Right lobe of liver (tissue), 4 donors: Measurements from ENCODE around the gene APBA3.

Experiments used
- CTCF ChIP-seq, 4 donors: fragments of 200-600 bp in 3 of 4; fragments of 450-650 bp in 1 of 4; IDR thresholded peaks; one replicate each; pipeline versions ENCODE4 v1.5.1 to v1.8.0; 2016 to 2022; ENCODE audit warnings: antibody characterized with exemption in 4 of 4, mild to moderate bottlenecking in 2 of 4
- POLR2A ChIP-seq: fragments of 450-650 bp; IDR thresholded peaks from one replicate; pipeline ENCODE4 v1.6.1; 2017; ENCODE audit warnings: antibody characterized with exemption, mild to moderate bottlenecking
- donor health status: DM: no; HTN: no; CAD: no.
- donor health status: DM: no; HTN: no; CAD: no.
- donor health status: DM: no; HTN: yes; CAD: no.

- TF ChIP-seq POLR2A = no peak
- no peak for TF ChIP-seq CTCF (IDR thresholded peaks at IDR 0.05)
Measured at GRCh38 chr19:3807574-3808354, 46.3 kb upstream of the APBA3 start.
